Frontal cortex (tissue), 4 donors: Measurements from ENCODE around the gene ARPC2. TPM values are rescaled to one million over a fixed set of nuclear protein-coding genes. Genes with fewer than 3 reads are reported as not detected.
A peak's percentile ranks its signal among the peaks of the same experiment; 100 is the strongest.

ENCODE experiments used
- DNase-seq, 2 donors: peaks; one replicate each; pipeline ENCODE4 v3.0.0; 2012; ENCODE audit warnings: low spot score in 2 of 2
- FAIRE-seq: peaks from 2 replicates; lab custom pipeline; 2012; peaks lifted over from hg19 to GRCh38; lab: Jason Lieb, UNC
- total RNA-seq: library from RNA; depleted of rRNA; stranded (reverse); fragments of >200 nt; gene quantifications from one replicate; pipeline ENCODE4 v1.2.3, GENCODE V29; 2014
- donor health status: control.
- donor health status: control.
- donor health status: control.

The ARPC2 gene
- total RNA-seq, 1 donor from 2014 or later = 139 TPM

GRCh38 chr2:218301176-218301819, 84.3 kb downstream of the ARPC2 start:
- DNase-seq (peak in 1 of 2 donors; percentile 62), FAIRE-seq (no peak)

Other genes starting within 250 kb of the ARPC2 start
- gene TNS1, start 214.2 kb upstream of the ARPC2 start, total RNA-seq = 3.7 TPM
- not detected for gene RUFY4, start 147.9 kb upstream of the ARPC2 start, total RNA-seq
- under 0.01 TPM for gene CXCR2, start 91.2 kb upstream of the ARPC2 start, total RNA-seq
- under 0.01 TPM for gene CXCR1, start 50.2 kb upstream of the ARPC2 start, total RNA-seq
- not detected for gene GPBAR1, start 43.8 kb downstream of the ARPC2 start, total RNA-seq
- 98.2 TPM for gene AAMP, start 52.9 kb downstream of the ARPC2 start, total RNA-seq
- gene PNKD, start 53.3 kb downstream of the ARPC2 start, total RNA-seq = 15.1 TPM
- gene TMBIM1, start 75.3 kb downstream of the ARPC2 start, total RNA-seq = 9.4 TPM
- not detected for gene CATIP, start 139.7 kb downstream of the ARPC2 start, total RNA-seq
- gene SLC11A1, start 165.1 kb downstream of the ARPC2 start, total RNA-seq = 0.82 TPM
- 7.7 TPM for gene CTDSP1, start 182.7 kb downstream of the ARPC2 start, total RNA-seq
- gene VIL1, start 201.9 kb downstream of the ARPC2 start, total RNA-seq = not detected